CD4-positive, alpha-beta T cell treated with Interleukin-12 subunit alpha and Interleukin-12 subunit beta, for 1 hour (primary cell): Measurements from ENCODE around the gene PCDHGA7.
"Not testable (repeated sequence)": the region's sequence is repeated elsewhere in the genome, so short reads cannot be mapped to it uniquely, and the experiment has no call there.

Experiments used
- DNase-seq: peaks from one replicate; pipeline ENCODE4 v3.0.0-alpha.2; 2020

The PCDHGA7 gene

DNA sequence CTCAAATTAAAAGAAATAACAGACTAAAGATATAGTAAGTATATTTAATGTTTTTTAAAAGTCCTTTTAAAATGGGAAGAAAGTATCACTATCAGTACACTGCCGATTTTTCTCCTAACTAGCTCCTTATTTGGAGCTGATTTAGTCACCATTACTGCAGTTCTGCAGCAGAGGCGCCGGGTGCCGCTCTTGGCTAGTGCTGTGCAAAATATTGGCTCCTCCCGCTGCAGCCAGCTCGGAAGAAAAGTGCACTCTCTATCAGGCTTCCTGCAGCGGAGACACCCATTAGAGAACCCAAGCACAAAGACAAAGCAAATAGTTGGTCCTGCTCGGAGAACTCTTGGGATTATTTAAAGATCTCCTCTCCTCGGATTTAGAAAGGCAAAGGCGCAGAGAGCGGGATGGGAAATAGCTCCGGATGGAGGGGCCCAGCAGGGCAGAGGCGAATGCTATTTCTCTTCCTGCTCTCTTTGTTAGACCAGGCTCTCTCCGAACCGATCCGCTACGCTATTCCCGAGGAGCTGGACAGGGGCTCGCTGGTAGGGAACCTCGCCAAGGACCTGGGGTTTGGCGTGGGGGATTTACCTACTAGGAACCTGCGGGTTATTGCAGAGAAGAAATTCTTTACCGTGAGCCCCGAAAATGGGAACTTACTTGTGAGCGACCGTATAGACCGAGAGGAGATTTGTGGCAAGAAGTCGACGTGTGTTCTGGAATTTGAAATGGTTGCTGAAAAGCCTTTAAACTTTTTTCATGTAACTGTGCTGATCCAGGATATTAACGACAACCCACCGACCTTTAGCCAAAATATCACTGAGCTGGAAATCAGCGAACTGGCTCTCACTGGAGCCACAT is 12.3 kb upstream of the PCDHGA7 start, which contains the start of gene PCDHGB3:
PCDHGB3 (plus strand) TSS at position 249 of the 855 bp plus-strand sequence; CDS start at position 402, 153 bp downstream.
- DNase-seq = peak; percentile 48

DNA sequence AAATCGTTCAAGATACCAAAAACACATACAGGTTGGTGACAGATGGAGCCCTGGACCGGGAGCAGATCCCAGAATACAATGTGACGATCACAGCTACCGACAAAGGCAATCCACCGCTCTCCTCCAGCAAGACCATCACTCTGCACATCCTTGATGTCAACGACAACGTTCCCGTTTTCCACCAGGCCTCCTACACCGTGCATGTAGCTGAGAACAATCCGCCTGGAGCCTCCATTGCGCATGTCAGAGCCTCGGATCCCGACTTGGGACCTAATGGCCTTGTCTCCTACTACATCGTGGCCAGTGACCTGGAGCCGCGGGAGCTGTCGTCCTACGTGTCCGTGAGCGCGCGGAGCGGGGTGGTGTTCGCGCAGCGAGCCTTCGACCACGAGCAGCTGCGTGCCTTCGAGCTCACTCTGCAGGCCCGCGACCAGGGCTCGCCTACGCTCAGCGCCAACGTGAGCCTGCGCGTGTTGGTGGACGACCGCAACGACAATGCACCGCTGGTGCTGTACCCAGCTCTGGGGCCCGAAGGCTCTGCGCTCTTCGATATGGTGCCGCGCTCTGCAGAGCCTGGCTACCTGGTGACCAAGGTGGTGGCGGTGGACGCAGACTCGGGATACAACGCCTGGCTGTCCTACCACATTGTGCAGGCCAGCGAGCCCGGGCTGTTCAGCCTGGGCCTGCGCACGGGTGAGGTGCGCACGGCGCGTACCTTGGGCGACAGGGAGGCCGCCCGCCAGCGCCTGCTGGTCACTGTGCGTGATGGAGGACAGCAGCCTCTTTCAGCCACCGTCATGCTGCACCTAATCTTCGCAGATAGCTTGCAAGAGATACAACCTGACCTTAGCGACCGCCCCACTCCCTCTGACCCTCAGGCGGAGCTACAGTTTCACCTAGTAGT is 10.7 kb upstream of the PCDHGA7 start:
- no peak for DNase-seq

DNA sequence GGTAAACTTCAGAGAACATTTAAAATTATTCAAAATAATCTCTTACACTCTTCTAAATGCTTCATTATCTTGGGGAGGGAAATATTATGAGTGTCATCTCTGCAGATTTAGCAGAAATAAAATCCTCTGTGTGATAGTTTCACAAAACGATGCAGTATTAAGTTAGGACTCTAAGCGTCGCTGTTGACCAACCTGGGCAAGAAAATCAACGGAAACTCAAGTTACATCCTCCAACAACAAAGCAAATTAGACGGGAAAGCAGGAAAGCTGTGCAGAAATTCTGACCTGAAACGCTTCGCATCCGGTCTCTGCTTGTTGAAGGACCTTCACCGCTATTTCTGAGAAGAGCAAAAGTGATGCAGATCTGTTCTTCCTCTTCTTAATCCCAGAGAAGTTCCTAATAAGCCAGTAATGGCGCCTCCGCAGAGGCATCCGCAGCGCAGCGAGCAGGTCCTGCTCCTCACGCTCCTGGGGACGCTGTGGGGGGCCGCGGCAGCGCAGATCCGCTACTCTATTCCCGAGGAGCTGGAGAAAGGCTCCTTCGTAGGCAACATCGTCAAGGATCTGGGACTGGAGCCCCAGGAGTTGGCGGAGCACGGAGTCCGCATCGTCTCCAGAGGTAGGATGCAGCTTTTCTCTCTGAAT is 8.7 kb upstream of the PCDHGA7 start, which contains the start of gene PCDHGA6:
PCDHGA6 (plus strand) TSS at position 219 of the 645 bp plus-strand sequence; CDS start at position 412, 193 bp downstream.
- DNase-seq = peak; percentile 13

DNA sequence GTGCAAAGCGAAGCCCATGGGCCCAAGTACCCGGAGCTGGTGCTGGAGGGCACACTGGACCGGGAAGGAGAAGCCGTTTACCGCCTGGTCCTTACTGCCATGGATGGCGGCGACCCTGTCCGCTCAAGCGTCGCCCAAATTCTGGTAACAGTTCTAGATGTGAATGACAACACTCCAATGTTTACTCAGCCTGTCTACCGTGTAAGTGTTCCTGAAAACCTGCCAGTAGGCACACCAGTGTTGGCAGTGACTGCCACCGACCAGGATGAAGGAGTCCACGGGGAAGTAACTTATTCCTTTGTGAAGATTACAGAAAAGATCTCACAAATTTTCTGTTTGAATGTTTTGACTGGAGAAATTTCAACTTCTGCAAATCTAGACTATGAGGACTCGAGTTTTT is 7.9 kb upstream of the PCDHGA7 start:
- DNase-seq = no peak

DNA sequence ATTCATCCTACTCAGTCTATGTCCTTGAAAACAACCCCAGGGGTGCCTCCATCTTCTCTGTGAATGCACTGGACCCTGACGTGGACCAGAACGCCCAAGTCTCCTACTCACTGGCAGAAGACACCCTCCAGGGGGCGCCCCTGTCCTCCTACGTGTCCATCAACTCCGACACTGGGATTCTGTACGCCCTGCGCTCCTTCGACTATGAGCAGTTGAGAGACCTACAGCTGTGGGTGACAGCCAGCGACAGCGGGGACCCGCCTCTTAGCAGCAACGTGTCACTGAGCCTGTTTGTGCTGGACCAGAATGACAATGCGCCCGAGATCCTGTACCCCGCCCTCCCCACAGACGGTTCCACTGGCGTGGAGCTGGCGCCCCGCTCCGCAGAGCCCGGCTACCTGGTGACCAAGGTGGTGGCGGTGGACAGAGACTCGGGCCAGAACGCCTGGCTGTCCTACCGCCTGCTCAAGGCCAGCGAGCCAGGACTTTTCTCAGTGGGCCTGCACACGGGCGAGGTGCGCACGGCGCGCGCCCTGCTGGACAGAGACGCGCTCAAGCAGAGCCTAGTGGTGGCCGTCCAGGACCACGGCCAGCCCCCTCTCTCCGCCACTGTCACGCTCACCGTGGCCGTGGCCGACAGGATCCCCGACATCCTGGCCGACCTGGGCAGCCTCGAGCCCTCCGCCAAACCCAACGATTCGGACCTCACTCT is 6.9 kb upstream of the PCDHGA7 start:
- not testable (repeated sequence) for DNase-seq

DNA sequence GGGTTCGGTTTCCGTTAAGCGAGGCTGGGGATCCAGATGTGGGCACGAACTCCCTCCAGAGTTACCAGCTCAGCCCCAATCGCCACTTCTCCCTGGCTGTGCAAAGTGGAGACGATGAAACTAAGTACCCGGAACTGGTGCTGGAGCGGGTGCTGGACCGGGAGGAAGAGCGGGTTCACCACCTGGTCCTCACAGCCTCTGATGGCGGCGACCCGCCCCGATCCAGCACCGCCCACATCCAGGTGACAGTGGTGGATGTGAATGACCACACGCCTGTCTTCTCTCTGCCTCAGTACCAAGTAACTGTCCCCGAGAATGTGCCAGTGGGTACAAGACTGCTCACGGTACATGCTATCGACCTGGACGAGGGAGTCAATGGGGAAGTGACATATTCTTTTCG is 803 bp downstream of the PCDHGA7 start:
- no peak for DNase-seq

DNA sequence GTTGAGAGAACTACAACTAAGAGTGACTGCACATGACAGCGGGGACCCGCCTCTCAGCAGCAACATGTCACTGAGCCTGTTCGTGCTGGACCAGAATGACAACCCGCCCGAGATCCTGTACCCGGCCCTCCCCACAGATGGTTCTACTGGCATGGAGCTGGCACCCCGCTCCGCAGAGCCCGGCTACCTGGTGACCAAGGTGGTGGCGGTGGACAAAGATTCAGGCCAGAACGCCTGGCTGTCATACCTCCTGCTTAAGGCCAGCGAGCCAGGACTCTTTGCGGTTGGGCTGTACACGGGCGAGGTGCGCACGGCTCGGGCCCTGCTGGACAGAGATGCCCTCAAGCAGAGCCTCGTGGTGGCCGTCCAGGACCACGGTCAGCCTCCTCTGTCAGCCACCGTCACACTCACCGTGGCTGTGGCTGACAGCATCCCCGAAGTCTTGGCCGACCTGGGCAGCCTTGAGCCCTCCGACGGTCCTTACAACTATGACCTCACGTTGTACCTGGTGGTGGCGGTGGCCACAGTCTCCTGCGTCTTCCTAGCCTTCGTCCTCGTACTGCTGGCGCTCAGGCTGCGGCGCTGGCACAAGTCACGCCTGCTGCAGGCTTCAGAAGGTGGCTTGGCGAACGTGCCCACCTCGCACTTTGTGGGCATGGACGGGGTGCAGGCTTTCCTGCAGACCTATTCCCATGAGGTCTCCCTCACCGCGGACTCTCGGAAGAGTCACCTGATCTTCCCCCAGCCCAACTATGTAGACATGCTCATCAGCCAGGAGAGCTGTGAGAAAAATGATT is 2.1 kb downstream of the PCDHGA7 start:
- DNase-seq = no peak

DNA sequence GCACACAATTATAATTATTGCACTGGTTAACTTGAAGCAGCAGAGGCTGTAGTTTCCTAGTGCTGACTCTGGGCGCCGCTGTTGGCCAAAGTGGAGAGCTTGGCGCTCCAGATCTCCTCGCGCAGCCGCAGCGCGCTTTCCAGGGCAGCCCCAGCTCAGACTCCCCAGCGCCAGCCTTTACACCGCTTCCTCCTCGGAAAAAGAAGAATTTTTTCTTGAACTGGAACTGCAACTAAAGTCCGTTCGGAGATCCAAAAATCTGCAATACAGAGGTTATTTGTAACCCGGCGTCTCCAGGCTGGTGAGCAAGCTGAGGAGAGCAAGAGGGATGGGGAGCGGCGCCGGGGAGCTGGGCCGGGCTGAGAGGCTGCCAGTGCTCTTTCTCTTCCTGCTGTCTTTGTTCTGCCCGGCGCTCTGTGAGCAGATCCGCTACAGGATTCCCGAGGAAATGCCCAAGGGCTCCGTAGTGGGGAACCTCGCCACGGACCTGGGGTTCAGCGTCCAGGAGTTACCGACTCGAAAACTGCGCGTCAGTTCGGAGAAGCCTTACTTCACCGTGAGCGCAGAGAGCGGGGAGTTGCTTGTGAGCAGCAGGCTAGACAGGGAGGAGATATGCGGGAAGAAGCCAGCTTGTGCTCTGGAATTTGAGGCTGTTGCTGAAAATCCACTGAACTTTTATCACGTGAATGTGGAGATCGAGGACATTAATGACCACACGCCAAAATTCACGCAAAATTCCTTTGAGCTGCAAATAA is 5.2 kb downstream of the PCDHGA7 start, which contains the start of gene PCDHGB4:
PCDHGB4 (plus strand) TSS at position 142 of the 755 bp plus-strand sequence; CDS start at position 329, 187 bp downstream.
- DNase-seq = peak; percentile 23

DNA sequence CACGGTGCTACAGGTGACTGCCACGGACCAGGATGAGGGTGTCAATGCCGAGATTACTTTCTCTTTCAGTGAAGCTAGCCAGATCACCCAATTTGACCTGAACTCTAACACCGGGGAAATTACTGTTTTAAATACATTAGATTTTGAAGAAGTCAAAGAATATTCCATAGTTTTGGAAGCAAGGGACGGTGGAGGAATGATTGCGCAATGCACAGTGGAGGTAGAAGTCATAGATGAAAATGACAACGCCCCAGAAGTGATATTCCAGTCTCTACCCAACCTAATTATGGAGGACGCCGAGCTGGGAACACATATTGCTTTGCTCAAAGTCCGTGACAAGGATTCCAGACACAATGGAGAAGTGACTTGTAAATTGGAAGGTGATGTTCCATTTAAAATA is 6.1 kb downstream of the PCDHGA7 start:
- DNase-seq = no peak

DNA sequence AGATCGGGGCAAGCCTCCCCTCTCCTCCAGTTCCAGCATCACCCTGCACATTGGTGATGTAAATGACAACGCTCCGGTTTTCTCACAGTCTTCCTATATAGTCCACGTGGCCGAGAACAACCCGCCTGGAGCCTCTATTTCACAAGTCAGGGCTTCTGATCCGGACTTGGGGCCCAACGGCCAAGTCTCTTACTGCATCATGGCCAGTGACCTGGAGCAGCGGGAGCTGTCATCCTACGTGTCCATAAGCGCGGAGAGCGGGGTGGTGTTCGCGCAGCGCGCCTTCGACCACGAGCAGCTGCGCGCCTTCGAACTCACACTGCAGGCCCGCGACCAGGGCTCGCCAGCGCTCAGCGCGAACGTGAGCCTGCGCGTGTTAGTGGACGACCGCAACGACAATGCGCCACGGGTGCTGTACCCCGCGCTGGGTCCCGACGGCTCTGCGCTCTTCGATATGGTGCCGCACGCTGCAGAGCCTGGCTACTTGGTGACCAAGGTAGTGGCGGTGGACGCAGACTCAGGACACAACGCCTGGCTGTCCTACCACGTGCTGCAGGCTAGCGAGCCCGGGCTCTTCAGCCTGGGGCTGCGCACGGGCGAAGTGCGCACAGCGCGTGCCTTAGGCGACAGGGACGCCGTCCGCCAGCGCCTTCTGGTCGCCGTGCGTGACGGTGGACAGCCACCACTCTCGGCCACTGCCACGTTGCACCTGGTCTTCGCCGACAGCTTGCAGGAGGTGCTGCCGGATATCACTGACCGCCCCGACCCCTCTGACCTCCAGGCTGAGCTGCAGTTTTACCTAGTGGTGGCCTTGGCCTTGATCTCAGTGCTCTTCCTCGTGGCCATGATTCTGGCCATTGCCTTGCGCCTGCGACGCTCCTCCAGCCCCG is 6.9 kb downstream of the PCDHGA7 start:
- DNase-seq = no peak

DNA sequence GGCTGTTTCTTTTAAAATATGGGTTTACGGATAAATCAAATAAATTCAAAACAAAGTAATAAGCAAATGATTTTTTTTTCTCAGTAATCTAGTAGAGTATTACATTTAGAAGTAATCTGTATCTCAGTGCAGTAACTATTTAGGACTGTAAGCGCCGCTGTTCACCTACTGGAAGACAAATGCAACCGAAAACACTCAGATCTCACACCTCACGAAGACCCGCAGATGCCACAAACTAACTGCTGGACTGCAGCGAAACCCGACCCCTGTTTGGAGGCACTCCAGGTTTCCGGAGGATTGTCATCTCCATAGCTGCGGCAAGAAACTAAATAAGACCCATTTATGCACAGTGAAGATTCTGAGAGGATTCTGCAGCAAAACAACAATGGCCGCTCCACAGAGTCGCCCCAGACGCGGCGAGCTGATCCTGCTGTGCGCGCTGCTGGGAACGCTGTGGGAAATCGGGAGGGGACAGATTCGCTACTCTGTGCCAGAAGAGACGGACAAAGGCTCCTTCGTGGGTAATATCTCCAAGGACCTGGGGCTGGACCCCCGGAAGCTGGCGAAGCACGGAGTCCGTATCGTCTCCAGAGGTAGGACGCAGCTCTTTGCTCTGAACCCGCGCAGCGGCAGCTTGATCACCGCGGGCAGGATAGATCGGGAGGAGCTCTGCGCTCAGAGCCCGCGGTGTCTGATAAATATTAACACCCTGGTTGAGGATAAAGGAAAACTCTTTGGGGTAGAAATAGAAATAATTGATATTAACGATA is 10.1 kb downstream of the PCDHGA7 start, which contains the start of gene PCDHGA8:
PCDHGA8 (plus strand) TSS at position 205 of the 770 bp plus-strand sequence; CDS start at position 386, 181 bp downstream.
- DNase-seq = no peak

DNA sequence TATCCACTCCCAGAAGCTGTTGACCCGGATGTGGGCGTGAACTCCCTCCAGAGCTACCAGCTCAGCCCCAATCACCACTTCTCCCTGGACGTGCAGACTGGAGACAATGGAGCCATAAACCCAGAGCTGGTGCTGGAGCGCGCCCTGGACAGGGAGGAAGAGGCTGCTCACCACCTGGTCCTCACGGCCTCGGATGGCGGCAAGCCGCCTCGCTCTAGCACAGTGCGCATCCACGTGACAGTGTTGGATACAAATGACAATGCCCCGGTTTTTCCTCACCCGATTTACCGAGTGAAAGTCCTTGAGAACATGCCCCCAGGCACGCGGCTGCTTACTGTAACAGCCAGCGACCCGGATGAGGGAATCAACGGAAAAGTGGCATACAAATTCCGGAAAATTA is 10.7 kb downstream of the PCDHGA7 start:
- DNase-seq = no peak

DNA sequence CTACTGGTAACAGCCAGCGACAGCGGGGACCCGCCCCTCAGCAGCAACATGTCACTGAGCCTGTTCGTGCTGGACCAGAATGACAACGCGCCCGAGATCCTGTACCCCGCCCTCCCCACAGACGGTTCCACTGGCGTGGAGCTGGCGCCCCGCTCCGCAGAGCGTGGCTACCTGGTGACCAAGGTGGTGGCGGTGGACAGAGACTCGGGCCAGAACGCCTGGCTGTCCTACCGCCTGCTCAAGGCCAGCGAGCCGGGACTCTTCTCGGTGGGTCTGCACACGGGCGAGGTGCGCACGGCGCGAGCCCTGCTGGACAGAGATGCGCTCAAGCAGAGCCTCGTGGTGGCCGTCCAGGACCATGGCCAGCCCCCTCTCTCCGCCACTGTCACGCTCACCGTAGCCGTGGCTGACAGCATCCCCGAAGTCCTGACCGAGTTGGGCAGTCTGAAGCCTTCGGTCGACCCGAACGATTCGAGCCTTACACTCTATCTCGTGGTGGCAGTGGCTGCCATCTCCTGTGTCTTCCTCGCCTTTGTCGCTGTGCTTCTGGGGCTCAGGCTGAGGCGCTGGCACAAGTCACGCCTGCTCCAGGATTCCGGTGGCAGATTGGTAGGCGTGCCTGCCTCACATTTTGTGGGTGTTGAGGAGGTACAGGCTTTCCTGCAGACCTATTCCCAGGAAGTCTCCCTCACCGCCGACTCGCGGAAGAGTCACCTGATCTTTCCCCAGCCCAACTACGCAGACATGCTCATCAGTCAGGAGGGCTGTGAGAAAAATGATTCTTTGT is 12.1 kb downstream of the PCDHGA7 start:
- DNase-seq = not testable (repeated sequence)

DNA sequence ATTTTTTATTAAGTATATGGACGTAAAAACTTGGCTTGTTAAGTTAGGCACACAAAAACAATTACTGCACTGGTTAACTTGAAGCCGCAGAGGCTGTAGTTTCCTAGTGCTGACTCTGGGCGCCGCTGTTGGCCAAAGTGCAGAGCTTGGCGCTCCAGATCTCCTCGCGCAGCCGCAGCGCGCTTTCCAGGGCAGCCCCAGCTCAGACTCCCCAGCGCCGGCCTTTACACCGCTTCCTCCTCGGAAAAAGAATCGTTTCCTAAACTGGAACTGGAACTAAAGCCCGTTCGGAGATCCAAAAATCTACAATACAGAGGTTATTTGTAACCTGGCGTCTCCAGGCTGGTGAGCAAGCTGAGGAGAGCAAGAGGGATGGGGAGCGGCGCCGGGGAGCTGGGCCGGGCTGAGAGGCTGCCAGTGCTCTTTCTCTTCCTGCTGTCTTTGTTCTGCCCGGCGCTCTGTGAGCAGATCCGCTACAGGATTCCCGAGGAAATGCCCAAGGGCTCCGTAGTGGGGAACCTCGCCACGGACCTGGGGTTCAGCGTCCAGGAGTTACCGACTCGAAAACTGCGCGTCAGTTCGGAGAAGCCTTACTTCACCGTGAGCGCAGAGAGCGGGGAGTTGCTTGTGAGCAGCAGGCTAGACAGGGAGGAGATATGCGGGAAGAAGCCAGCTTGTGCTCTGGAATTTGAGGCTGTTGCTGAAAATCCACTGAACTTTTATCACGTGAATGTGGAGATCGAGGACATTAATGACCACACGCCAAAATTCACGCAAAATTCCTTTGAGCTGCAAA is 15.4 kb downstream of the PCDHGA7 start, which contains the start of gene PCDHGB5:
PCDHGB5 (plus strand) TSS at position 192 of the 796 bp plus-strand sequence; CDS start at position 373, 181 bp downstream.
- DNase-seq = peak; percentile 44

DNA sequence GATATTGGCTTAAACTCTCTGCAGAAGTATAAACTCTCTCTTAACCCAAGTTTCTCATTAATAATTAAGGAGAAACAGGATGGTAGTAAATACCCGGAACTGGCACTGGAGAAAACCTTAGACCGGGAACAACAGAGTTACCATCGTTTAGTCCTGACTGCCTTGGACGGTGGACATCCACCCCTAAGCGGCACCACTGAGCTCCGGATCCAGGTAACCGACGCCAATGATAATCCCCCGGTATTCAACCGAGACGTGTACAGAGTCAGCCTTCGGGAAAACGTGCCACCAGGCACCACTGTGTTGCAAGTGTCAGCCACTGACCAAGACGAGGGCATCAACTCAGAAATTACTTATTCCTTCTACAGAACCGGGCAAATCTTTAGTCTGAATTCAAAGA is 16.1 kb downstream of the PCDHGA7 start:
- DNase-seq = no peak

DNA sequence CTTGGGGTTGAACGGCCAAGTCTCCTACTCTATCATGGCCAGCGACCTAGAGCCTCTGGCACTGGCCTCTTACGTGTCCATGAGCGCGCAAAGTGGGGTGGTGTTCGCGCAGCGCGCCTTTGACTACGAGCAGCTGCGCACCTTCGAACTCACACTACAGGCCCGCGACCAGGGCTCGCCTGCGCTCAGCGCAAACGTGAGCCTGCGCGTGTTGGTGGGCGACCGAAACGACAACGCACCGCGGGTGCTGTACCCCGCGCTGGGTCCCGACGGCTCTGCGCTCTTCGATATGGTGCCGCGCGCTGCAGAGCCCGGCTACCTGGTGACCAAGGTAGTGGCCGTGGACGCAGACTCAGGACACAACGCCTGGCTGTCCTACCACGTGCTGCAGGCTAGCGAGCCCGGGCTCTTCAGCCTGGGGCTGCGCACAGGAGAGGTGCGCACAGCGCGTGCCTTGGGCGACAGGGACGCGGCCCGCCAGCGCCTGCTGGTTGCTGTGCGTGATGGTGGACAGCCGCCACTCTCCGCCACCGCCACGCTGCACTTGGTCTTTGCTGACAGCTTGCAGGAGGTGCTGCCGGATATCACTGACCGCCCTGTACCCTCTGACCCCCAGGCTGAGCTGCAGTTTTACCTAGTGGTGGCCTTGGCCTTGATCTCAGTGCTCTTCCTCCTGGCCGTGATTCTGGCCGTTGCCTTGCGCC is 17.2 kb downstream of the PCDHGA7 start:
- no peak for DNase-seq
